ENCODE measurements around the gene ADRB1.

- TF ChIP-seq TAF1 (IDR thresholded peaks at IDR 0.05; ENCODE audit: borderline replicate concordance, insufficient read depth, low read length) (no peak), POLR2AphosphoS5 (IDR thresholded peaks at IDR 0.05; ENCODE audit: low read depth, low read length) (no peak)
Observed at GRCh38 chr10:114043532-114044246, at the start of gene ADRB1.

Measured in PFSK-1 (cell line).